Measurements from ENCODE around the gene MRPS23.

GRCh38 chr17:57785022-57785421 is 64.8 kb downstream of the MRPS23 start:
- no peak for TF ChIP-seq EZH2 (IDR thresholded peaks at IDR 0.05; ENCODE audit: insufficient read depth, poor library complexity, severe bottlenecking)
- no peak for TF ChIP-seq EZH2phosphoT487 (IDR thresholded peaks at IDR 0.05; ENCODE audit: insufficient read depth, low read depth)
